ENCODE measurements around the gene DLGAP1. TPM values are rescaled to one million over a fixed set of nuclear protein-coding genes. Genes with fewer than 3 reads are reported as not detected.

The DLGAP1 gene
- total and polyA plus RNA-seq, 2 of the 8 experiments (the other 6 are each of a cell fraction or from before 2014, with no cell fraction given) = 11.8 to 16.9 TPM

GRCh38 chr18:3648200-3648599, 806.9 kb downstream of the DLGAP1 start:
- peak overlapping the region in 1 of 4 experiments; percentile 17; a peak in 1 of 8 replicates for H3K4me3 ChIP-seq (ENCODE audit: extremely low read depth in 1 of 4, insufficient read depth in 2 of 4, low read depth in 3 of 4, low read length in 4 of 4)
- H2BK5ac ChIP-seq (ENCODE audit: low read depth, low read length) = no peak overlapping the region
- H3K79me2 ChIP-seq (ENCODE audit: control insufficient read depth in 1 of 2, insufficient read depth in 2 of 2, low read length in 2 of 2) = no peaks in the 10 kb centered on the region
- no peak overlapping the region for H4K8ac ChIP-seq (ENCODE audit: extremely low read depth, insufficient read depth, low read length)
- H3K79me1 ChIP-seq (ENCODE audit: low read depth, low read length) = no peaks in the 10 kb centered on the region
- no peak overlapping the region for H3K27ac ChIP-seq (ENCODE audit: low read depth, low read length)
- no peak for TF ChIP-seq SIX5 (IDR thresholded peaks at IDR 0.05; ENCODE audit: low read depth, low read length)
- no peak for TF ChIP-seq POLR2A (IDR thresholded peaks at IDR 0.05; ENCODE audit: control extremely low read depth in 1 of 2, low read depth in 2 of 2, low read length in 2 of 2)
- TF ChIP-seq MAFK (IDR thresholded peaks at IDR 0.05; ENCODE audit: low read depth, low read length) = no peak
- H3K4ac ChIP-seq (replicated peaks; ENCODE audit: insufficient read length, low read depth, low read length) = no peak overlapping the region
- DNase-seq (ENCODE audit: low read depth in 1 of 2, low spot score in 2 of 2) = no peak
- peaks cover 0 to 8% (median 3%) of the 10 kb centered on the region in 4 experiments; a peak in 4 of 7 replicates for H3K4me1 ChIP-seq (replicated peaks in 1 of 4; ENCODE audit: control insufficient read depth in 3 of 4, insufficient read depth in 4 of 4, low read length in 3 of 4)
- ChIA-PET CTCF (ENCODE audit: partially characterized antibody) (interaction anchor here (0.8 to 3.4 kb wide), 4 partner anchors 14 to 189 kb away, joined by 3 to 16 read pairs (median 4); no protein-coding TSS in a partner anchor), POLR2A (ENCODE audit: partially characterized antibody) (interaction anchor here (1.1 to 6.3 kb wide), 2 partner anchors 20 to 45 kb away, joined by 3 to 37 read pairs; no protein-coding TSS in a partner anchor)
- no peak overlapping the region for H3K14ac ChIP-seq (ENCODE audit: insufficient read length)
- H3K18ac ChIP-seq (ENCODE audit: extremely low read depth, low read length) = no peak overlapping the region
- H4K91ac ChIP-seq (replicated peaks; ENCODE audit: insufficient read length, low read length) = no peak overlapping the region
- no peak overlapping the region for H3K23ac ChIP-seq (ENCODE audit: insufficient read length)
- no peak overlapping the region for H2AFZ ChIP-seq (ENCODE audit: low read length)
- H3K9ac ChIP-seq (replicated peaks in 1 of 4; ENCODE audit: extremely low read depth in 1 of 4, low read depth in 3 of 4, low read length in 3 of 4) = no peak overlapping the region
- H3K23me2 ChIP-seq (ENCODE audit: low read depth, low read length) = no peaks in the 10 kb centered on the region
- 72% methylated on average over 6 of the region's 6 CpGs; no CpG with 5 or more reads in 1 of the 2 experiments for WGBS, 2 experiments (ENCODE audit: extremely low coverage in 1 of 2, insufficient coverage in 1 of 2, insufficient read length in 1 of 2, insufficient replicate concordance in 2 of 2, low coverage in 1 of 2, low lambda C conversion rate in 2 of 2, missing lambda C conversion rate in 1 of 2)
- H3K56ac ChIP-seq (replicated peaks; ENCODE audit: insufficient read length, low read depth, low read length) = no peak overlapping the region
- H2BK20ac ChIP-seq (ENCODE audit: low read length) = no peak overlapping the region
- no peaks in the 10 kb centered on the region for H4K20me1 ChIP-seq (replicated peaks in 1 of 2; ENCODE audit: control insufficient read depth in 1 of 2, insufficient read depth in 2 of 2, low read length in 2 of 2)
- H2BK15ac ChIP-seq (ENCODE audit: low read length) = no peak overlapping the region
- H2AK5ac ChIP-seq (ENCODE audit: low read depth, low read length) = no peak overlapping the region
- no peak for FAIRE-seq
- no peaks in the 10 kb centered on the region for H3K36me3 ChIP-seq (ENCODE audit: control insufficient read depth in 2 of 4, insufficient read depth in 4 of 4, low read length in 3 of 4)
- no peak overlapping the region for H2BK120ac ChIP-seq (replicated peaks; ENCODE audit: low read depth, low read length)
- H2BK12ac ChIP-seq (ENCODE audit: low read depth, low read length) = no peak overlapping the region
- H3K27me3 ChIP-seq (replicated peaks in 1 of 4; ENCODE audit: control insufficient read depth in 3 of 4, extremely low read depth in 1 of 4, insufficient read depth in 3 of 4, low read length in 3 of 4) = no peaks in the 10 kb centered on the region
- no peak overlapping the region for H3K4me2 ChIP-seq (ENCODE audit: insufficient read depth in 1 of 2, low read depth in 2 of 2, low read length in 2 of 2)
- no peak overlapping the region for H4K5ac ChIP-seq (ENCODE audit: insufficient read length, low read depth, low read length)
- H3K9me3 ChIP-seq (ENCODE audit: insufficient read depth in 2 of 2, low read depth in 1 of 2, low read length in 1 of 2) = no peaks in the 10 kb centered on the region
